Measurements from ENCODE around the gene SHCBP1. TPM values are rescaled to one million over a fixed set of nuclear protein-coding genes. Genes with fewer than 3 reads are reported as not detected.

Gene SHCBP1
- total and polyA plus RNA-seq, 9 of the 15 experiments (the other 6 are each of a cell fraction or from before 2014, with no cell fraction given) = 6.2 to 29.6 (median 19.7) TPM

- TF ChIP-seq ETS1 (conservative IDR thresholded peaks at IDR 0.05; ENCODE audit: control insufficient read depth, low read depth, low read length) (no peak), GMEB1 (CRISPR knock-in tag; IDR thresholded peaks at IDR 0.05) (no peak), RBBP5 (IDR thresholded peaks at IDR 0.05; ENCODE audit: borderline replicate concordance, insufficient read depth, low read length, poor library complexity, severe bottlenecking) (no peak)
Observed at GRCh38 chr16:46582313-46582712, 38.9 kb downstream of the SHCBP1 start (continued).

- peaks cover 7 to 15% of the 10 kb centered on the region in 2 experiments; a peak in 4 of 5 replicates for H3K4me1 ChIP-seq (replicated peaks in 1 of 2; ENCODE audit: control insufficient read depth in 2 of 2, insufficient read depth in 2 of 2, low read length in 2 of 2)
- ChIA-PET CTCF (ENCODE audit: low intra/inter-chr PET ratio) (no interaction called here), POLR2A (no interaction called here)
- H3K27me3 ChIP-seq (ENCODE audit: control insufficient read depth in 2 of 2, insufficient read depth in 2 of 2, low read length in 2 of 2) = peaks cover 0 to 8% of the 10 kb centered on the region in 2 experiments; a peak in 2 of 5 replicates
- 97% methylated on average over 3 of the region's 3 CpGs for WGBS (ENCODE audit: insufficient coverage, low coverage, missing lambda C conversion rate)
- H3K9ac ChIP-seq (ENCODE audit: insufficient read depth in 1 of 2, low read depth in 2 of 2, low read length in 2 of 2) = no peak overlapping the region
- ATAC-seq = no peak
- H4K20me1 ChIP-seq (replicated peaks; ENCODE audit: control insufficient read depth, insufficient read depth, low read length) = no peaks in the 10 kb centered on the region
- TF ChIP-seq PCBP1 (IDR thresholded peaks at IDR 0.05; ENCODE audit: low read depth, low read length, poor library complexity, severe bottlenecking) (peak; percentile 91), TAF1 (IDR thresholded peaks at IDR 0.05; ENCODE audit: control insufficient read depth, extremely low read depth, insufficient read depth, low read length, severe bottlenecking) (no peak), ZFP91 (CRISPR knock-in tag; IDR thresholded peaks at IDR 0.05) (no peak), ZNF165 (CRISPR knock-in tag; IDR thresholded peaks at IDR 0.05; ENCODE audit: borderline replicate concordance) (no peak), CEBPB (tag; IDR thresholded peaks at IDR 0.05) (no peak), LARP7 (IDR thresholded peaks at IDR 0.05) (no peak), SMARCE1 (IDR thresholded peaks at IDR 0.05) (no peak), PCBP2 (IDR thresholded peaks at IDR 0.05; ENCODE audit: low read depth, low read length, poor library complexity, severe bottlenecking) (peak; percentile 99), NUFIP1 (IDR thresholded peaks at IDR 0.05; ENCODE audit: partially characterized antibody) (no peak), HNRNPK (IDR thresholded peaks at IDR 0.05; ENCODE audit: low read depth, low read length, poor library complexity, severe bottlenecking) (peak; percentile 98), U2AF2 (optimal IDR thresholded peaks at IDR 0.05; ENCODE audit: low read depth, low read length) (no peak)
- no peak for DNase-seq (ENCODE audit: extremely low read depth in 1 of 4, low spot score in 3 of 4)
- in situ Hi-C loops (cut with MboI) = no loop called here
- H3K27ac ChIP-seq (ENCODE audit: extremely low read depth, low read depth, low read length) = no peak overlapping the region
- BruUV-seq (replicated peaks) = no TSS peak
- H3K4me2 ChIP-seq (ENCODE audit: insufficient read depth, low read length) = no peak overlapping the region
- no peaks in the 10 kb centered on the region for H3K9me1 ChIP-seq (ENCODE audit: control insufficient read depth, insufficient read depth, low read length)
- H3K4me3 ChIP-seq = no peak overlapping the region
- intact Hi-C loops (cut with micrococcal nuclease) = no loop called here
- peaks cover 23% of the 10 kb centered on the region for H3K36me3 ChIP-seq (ENCODE audit: control insufficient read depth, insufficient read depth, low read length)
- no peaks in the 10 kb centered on the region for H3K9me3 ChIP-seq (replicated peaks; ENCODE audit: control insufficient read depth, insufficient read depth, low read depth, low read length)
- H3K79me2 ChIP-seq (ENCODE audit: control insufficient read depth, insufficient read depth, low read length) = no peaks in the 10 kb centered on the region
- no peak overlapping the region for H2AFZ ChIP-seq (ENCODE audit: low read depth, low read length)
- FAIRE-seq = no peak
Observed at GRCh38 chr16:46577988-46578579, 43.1 kb downstream of the SHCBP1 start.

Measured in K562 (cell line).